Naive thymus-derived CD4-positive, alpha-beta T cell (primary cell): ENCODE data around the gene SAAL1. TPM values are rescaled to one million over a fixed set of nuclear protein-coding genes. Genes with fewer than 3 reads are reported as not detected.
A peak's percentile ranks its signal among the peaks of the same experiment; 100 is the strongest.

Experiments used
- ATAC-seq: fragments of 150-1000 bp; cut with Tn5 transposase; 2 replicates; pipeline ENCODE4 v1.10.0; 2021; ENCODE audit warnings: mild to moderate bottlenecking, moderate library complexity
- CTCF ChIA-PET: fragments of 350-600 bp; sonication (Branson Sonifier 250); formaldehyde crosslinking; loops from one replicate; lab custom pipeline; 2021; ENCODE audit warnings: antibody characterized with exemption; lab: Charles Lee
- POLR2A ChIA-PET: fragments of 350-600 bp; sonication (Branson Sonifier 250); formaldehyde crosslinking; loops from one replicate; lab custom pipeline; 2021; ENCODE audit warnings: antibody characterized with exemption, inconsistent platforms; lab: Charles Lee
- DNase-seq, 9 donors: peaks; one replicate each; pipeline versions ENCODE4 v3.0.0 to v3.0.0-alpha.2; 2020 to 2022; ENCODE audit warnings: mixed read lengths in 1 of 9
- H3K27ac ChIP-seq: one replicate; pipeline ENCODE4 v1.7.0; 2013; ENCODE audit warnings: mild to moderate bottlenecking, low read depth, low read length, moderate library complexity
- H3K27me3 ChIP-seq, 2 donors: one replicate each; pipeline ENCODE4 v1.7.0; 2013; ENCODE audit warnings: low read length in 2 of 2, mild to moderate bottlenecking in 2 of 2, moderate library complexity in 2 of 2; ENCODE audit not compliant: control insufficient read depth in 2 of 2, insufficient read depth in 2 of 2
- H3K36me3 ChIP-seq, 3 experiments: 1 replicate in 2 of 3; 2 replicates in 1 of 3; pipeline ENCODE4 v1.7.0; 2013; ENCODE audit warnings: low read length in 3 of 3, mild to moderate bottlenecking in 3 of 3, moderate library complexity in 1 of 3; ENCODE audit not compliant: insufficient read depth in 3 of 3, control insufficient read depth in 2 of 3
- H3K4me1 ChIP-seq, 2 donors: one replicate each; pipeline ENCODE4 v1.7.0; 2013; ENCODE audit warnings: low read length in 2 of 2, mild to moderate bottlenecking in 2 of 2, moderate library complexity in 1 of 2; ENCODE audit not compliant: control insufficient read depth in 2 of 2, insufficient read depth in 2 of 2
- H3K4me3 ChIP-seq: 2 replicates; pipeline ENCODE4 v1.7.0; 2013; ENCODE audit warnings: mild to moderate bottlenecking, low read length
- H3K9me3 ChIP-seq, 3 experiments: 1 replicate in 2 of 3; 2 replicates in 1 of 3; pipeline ENCODE4 v1.7.0; 2013; ENCODE audit warnings: low read length in 3 of 3; ENCODE audit not compliant: control insufficient read depth in 2 of 3
- H3K27ac Mint-ChIP-seq, 9 donors: one replicate each; pipeline ENCODE4 v1.8.0; 2020 to 2022; ENCODE audit warnings: mixed read lengths in 9 of 9, mild to moderate bottlenecking in 8 of 9, moderate library complexity in 5 of 9, inconsistent platforms in 2 of 9
- H3K27me3 Mint-ChIP-seq, 5 donors: one replicate each; pipeline ENCODE4 v1.8.0; 2021 to 2022; ENCODE audit warnings: mixed read lengths in 5 of 5, mild to moderate bottlenecking in 1 of 5
- H3K36me3 Mint-ChIP-seq, 5 donors: one replicate each; pipeline ENCODE4 v1.8.0; 2020 to 2022; ENCODE audit warnings: mixed read lengths in 5 of 5, mild to moderate bottlenecking in 3 of 5, inconsistent platforms in 1 of 5
- H3K4me1 Mint-ChIP-seq, 7 donors: one replicate each; pipeline ENCODE4 v1.8.0; 2020 to 2022; ENCODE audit warnings: mixed read lengths in 7 of 7, mild to moderate bottlenecking in 3 of 7, inconsistent platforms in 1 of 7
- H3K4me3 Mint-ChIP-seq, 10 donors: one replicate each; pipeline ENCODE4 v1.8.0; 2020 to 2022; ENCODE audit warnings: mild to moderate bottlenecking in 10 of 10, mixed read lengths in 10 of 10, moderate library complexity in 6 of 10, inconsistent platforms in 2 of 10
- H3K9me3 Mint-ChIP-seq, 11 donors: one replicate each; pipeline ENCODE4 v1.8.0; 2020 to 2022; ENCODE audit warnings: mixed read lengths in 11 of 11, mild to moderate bottlenecking in 4 of 11, inconsistent platforms in 1 of 11, moderate library complexity in 1 of 11
- intact Hi-C, 2 donors: fragments of 100-400 bp; cut with micrococcal nuclease; formaldehyde crosslinking; loops; one replicate each; pipeline ENCODE4 v1.15.1; 2023
- polyA plus RNA-seq, 2 donors: library from polyadenylated mRNA; unstranded; fragments of 300-500 nt; fragmentation: Illumina TruSeq; gene quantifications; one replicate each; pipeline ENCODE4 v1.2.3, GENCODE V29; 2021
- total RNA-seq, 6 experiments: library from RNA in 5 of 6; stranded (reverse) in 5 of 6; gene quantifications; 1 replicate in 5 of 6; 2 replicates in 1 of 6; pipeline ENCODE4 v1.2.3 and lab custom pipeline; 2021 to 2026

The SAAL1 gene
- total and polyA plus RNA-seq, 7 experiments from 2014 or later = 14.6 to 25.3 (median 17.3) TPM

DNA sequence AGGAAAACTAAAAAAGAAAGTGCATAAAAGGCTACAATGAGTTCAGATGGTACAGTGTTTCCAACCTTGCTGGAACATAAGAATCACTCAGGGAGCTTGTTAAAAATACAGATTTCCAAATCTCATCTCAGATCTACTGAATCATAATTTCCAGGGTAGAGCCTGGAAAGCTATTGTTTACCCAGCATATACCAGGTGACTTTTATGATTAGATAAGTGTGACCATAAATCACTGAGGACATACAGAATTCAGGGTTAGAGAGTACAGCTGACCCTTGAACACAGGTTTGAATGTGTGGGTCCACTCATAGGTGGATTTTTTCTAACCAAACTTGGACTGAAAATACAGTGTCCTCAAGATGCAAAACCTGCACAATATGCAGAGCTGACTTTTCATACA is 11.9 kb downstream of the SAAL1 start:
- ATAC-seq (no peak), DNase-seq (no peak)
- Mint-ChIP-seq H3K27me3 (no peaks in the 10 kb centered on the region), H3K9me3 (no peaks in the 10 kb centered on the region), H3K4me3 (no peak overlapping the region), H3K4me1 (peaks cover 0 to 12% (median 2%) of the 10 kb centered on the region in 7 donors), H3K27ac (peak overlapping the region in 1 of 9 donors; percentile 1), H3K36me3 (peaks cover 10 to 40% (median 18%) of the 10 kb centered on the region in 5 donors)
- H3K4me3 ChIP-seq = no peak overlapping the region
- no peaks in the 10 kb centered on the region for H3K4me1 ChIP-seq
- H3K36me3 ChIP-seq = peaks cover 0 to 42% (median 18%) of the 10 kb centered on the region in 3 experiments
- H3K27me3 ChIP-seq = no peaks in the 10 kb centered on the region
- H3K9me3 ChIP-seq = no peaks in the 10 kb centered on the region
- H3K27ac ChIP-seq = no peak overlapping the region
- ChIA-PET CTCF (interaction anchor here (1.2 kb wide), 2 partner anchors 21 to 114 kb away, joined by 4 read pairs; no protein-coding TSS in a partner anchor), POLR2A (no interaction called here)
- intact Hi-C loops = no loop called here

DNA sequence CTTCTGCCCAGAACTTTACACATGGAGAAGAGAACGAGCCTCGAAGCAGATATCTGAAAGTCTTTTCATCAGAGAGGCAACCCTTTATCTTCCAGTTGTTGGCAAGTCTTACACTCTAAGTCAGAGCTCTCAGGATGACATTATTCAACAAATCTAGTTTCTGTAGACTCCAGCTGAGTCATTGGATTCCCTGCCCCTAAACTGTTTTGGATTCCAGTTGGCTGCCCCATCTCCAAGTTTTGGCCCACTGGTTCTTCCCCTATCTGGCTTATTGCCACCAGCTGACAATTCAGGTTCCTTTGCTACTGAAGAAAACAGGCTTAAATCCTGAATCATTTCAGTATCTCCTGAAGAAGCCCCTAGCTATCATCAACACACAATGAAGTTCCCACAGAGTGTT is 14.2 kb downstream of the SAAL1 start:
- Histone ChIP-seq H3K4me3 (no peak overlapping the region), H3K9me3 (no peaks in the 10 kb centered on the region), H3K27me3 (no peaks in the 10 kb centered on the region), H3K36me3 (peaks cover 0 to 57% (median 22%) of the 10 kb centered on the region in 3 experiments), H3K27ac (no peak overlapping the region), H3K4me1 (no peaks in the 10 kb centered on the region)
- Mint-ChIP-seq H3K9me3 (no peaks in the 10 kb centered on the region), H3K4me3 (no peak overlapping the region), H3K36me3 (peaks cover 22 to 54% (median 26%) of the 10 kb centered on the region in 5 donors), H3K4me1 (peaks cover 0 to 8% (median 0%) of the 10 kb centered on the region in 7 donors), H3K27me3 (no peaks in the 10 kb centered on the region), H3K27ac (peak overlapping the region in 1 of 9 donors; percentile 27)
- POLR2A ChIA-PET = no interaction called here
- CTCF ChIA-PET = no interaction called here
- intact Hi-C loops = no loop called here
- no peak for ATAC-seq
- no peak for DNase-seq

DNA sequence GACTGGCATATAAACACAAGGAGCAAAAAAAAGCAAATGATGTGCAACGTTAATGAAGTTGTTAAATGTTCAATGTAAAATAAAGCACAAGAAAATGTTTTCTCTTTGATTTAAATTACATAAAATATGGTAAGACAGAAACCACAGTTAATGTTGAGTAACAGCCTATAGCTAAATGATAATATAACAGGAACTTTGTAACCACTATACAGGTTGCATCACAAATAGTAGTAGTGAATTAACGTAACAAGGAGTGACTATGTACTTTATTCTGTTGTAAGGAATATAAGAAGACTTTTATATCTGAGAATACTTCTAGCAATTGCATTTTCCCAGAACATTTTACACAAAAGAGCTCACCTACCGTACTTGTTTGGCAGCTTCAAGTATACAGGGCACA is 16.9 kb downstream of the SAAL1 start:
- intact Hi-C loops = no loop called here
- POLR2A ChIA-PET = no interaction called here

DNA sequence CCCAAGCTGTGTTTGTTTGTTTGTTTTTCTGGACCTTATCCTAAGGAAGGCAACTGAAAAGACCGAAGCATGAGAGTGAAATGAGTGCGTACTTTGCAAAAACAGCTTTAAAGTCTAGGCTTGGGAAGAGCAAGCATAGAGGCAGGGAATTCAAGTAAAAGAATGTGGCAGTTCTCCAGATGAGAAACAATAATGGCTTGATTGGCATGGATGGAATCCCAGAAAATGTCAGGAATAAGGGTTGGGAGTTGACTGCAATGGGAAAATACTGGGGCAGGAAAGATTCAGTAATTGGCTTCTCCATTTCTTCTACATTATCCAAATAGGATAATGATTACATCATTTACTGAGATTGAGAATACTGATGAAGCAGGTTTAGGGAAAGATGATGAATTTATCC is 17.5 kb downstream of the SAAL1 start:
- intact Hi-C loops = no loop called here
- Mint-ChIP-seq H3K4me1 (no peaks in the 10 kb centered on the region), H3K27me3 (no peaks in the 10 kb centered on the region), H3K36me3 (peaks cover 15 to 49% (median 23%) of the 10 kb centered on the region in 5 donors), H3K27ac (no peak overlapping the region), H3K4me3 (no peak overlapping the region), H3K9me3 (no peaks in the 10 kb centered on the region)
- H3K4me1 ChIP-seq = no peaks in the 10 kb centered on the region
- H3K27ac ChIP-seq = no peak overlapping the region
- peaks cover 0 to 38% (median 9%) of the 10 kb centered on the region in 3 experiments for H3K36me3 ChIP-seq
- no peaks in the 10 kb centered on the region for H3K9me3 ChIP-seq
- H3K27me3 ChIP-seq = no peaks in the 10 kb centered on the region
- DNase-seq (no peak), ATAC-seq (no peak)
- ChIA-PET CTCF (interaction anchor here (1.2 to 1.5 kb wide), 2 partner anchors 18 to 27 kb away, joined by 3 read pairs; partner anchors contain the start of gene SAAL1), POLR2A (no interaction called here)
- H3K4me3 ChIP-seq = no peak overlapping the region

More for the DNA sequence above, 16.9 kb downstream of the SAAL1 start:
- Histone ChIP-seq H3K27me3 (no peaks in the 10 kb centered on the region), H3K4me1 (no peaks in the 10 kb centered on the region), H3K4me3 (no peak overlapping the region), H3K27ac (no peak overlapping the region), H3K9me3 (no peaks in the 10 kb centered on the region), H3K36me3 (peaks cover 0 to 44% (median 15%) of the 10 kb centered on the region in 3 experiments)
- Mint-ChIP-seq H3K36me3 (peaks cover 15 to 45% (median 23%) of the 10 kb centered on the region in 5 donors), H3K27ac (peak overlapping the region in 2 of 9 donors; percentile 14 to 41), H3K4me1 (no peaks in the 10 kb centered on the region), H3K4me3 (no peak overlapping the region), H3K27me3 (no peaks in the 10 kb centered on the region), H3K9me3 (no peaks in the 10 kb centered on the region)
- CTCF ChIA-PET = interaction anchor here (0.7 to 1.5 kb wide), 4 partner anchors 17 to 26 kb away, joined by 3 to 4 read pairs (median 3); partner anchors contain the start of gene SAAL1
- DNase-seq (no peak), ATAC-seq (peak; percentile 62)

DNA sequence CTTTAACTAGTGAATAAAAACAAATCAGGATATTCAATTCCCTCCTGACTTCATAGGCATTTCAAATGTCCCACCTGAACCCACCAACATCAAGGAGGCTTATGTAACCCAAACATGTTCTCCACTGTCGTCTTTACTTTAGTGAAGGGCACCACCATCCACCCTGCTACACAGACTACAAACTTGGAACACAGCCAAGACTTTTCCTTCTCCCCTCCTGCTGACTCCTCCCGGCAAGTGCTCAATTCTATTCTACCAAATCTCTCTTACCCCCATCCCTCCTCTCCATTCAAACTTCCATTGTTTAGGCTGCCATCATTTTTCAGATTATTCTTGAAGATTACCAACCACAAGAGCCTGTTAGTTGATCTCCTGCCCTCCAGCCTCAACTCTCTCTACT is 24.3 kb downstream of the SAAL1 start:
- POLR2A ChIA-PET = no interaction called here
- CTCF ChIA-PET = no interaction called here
- Mint-ChIP-seq H3K36me3 (peaks cover 8 to 35% (median 20%) of the 10 kb centered on the region in 5 donors), H3K4me1 (no peaks in the 10 kb centered on the region), H3K9me3 (no peaks in the 10 kb centered on the region), H3K27me3 (no peaks in the 10 kb centered on the region), H3K27ac (peak overlapping the region in 4 of 9 donors; percentile 2 to 82 (median 32)), H3K4me3 (no peak overlapping the region)
- intact Hi-C loops = no loop called here
- H3K4me3 ChIP-seq = no peak overlapping the region
- no peaks in the 10 kb centered on the region for H3K9me3 ChIP-seq
- H3K27me3 ChIP-seq = no peaks in the 10 kb centered on the region
- ATAC-seq = no peak
- no peak for DNase-seq
- no peak overlapping the region for H3K27ac ChIP-seq
- H3K4me1 ChIP-seq = no peaks in the 10 kb centered on the region
- peaks cover 6 to 19% (median 9%) of the 10 kb centered on the region in 3 experiments for H3K36me3 ChIP-seq

DNA sequence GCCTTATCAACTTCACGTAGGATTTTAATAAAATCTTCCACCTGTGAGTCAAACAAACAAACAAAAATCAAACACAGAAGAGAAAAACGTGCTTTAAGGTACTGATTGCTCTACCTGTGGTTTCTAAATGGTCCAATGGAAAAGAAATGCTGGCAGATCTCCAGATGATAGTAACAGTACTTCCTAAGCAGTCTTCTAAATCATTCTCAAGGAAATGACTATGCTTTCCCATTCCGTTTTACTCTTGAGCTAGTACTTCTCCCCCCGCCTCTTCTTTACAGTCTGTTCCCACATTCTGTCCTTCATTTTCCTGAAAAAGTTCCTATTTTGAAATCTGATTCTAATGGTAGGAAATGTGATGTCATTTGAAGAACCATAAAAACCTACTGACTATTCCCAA is 25.4 kb downstream of the SAAL1 start:
- no peaks in the 10 kb centered on the region for H3K27me3 Mint-ChIP-seq
- Histone ChIP-seq H3K36me3 (peaks cover 6 to 14% (median 9%) of the 10 kb centered on the region in 3 experiments), H3K9me3 (no peaks in the 10 kb centered on the region), H3K27ac (no peak overlapping the region), H3K27me3 (no peaks in the 10 kb centered on the region), H3K4me1 (no peaks in the 10 kb centered on the region), H3K4me3 (no peak overlapping the region)
- ATAC-seq = no peak
- peaks cover 8 to 35% (median 20%) of the 10 kb centered on the region in 5 donors for H3K36me3 Mint-ChIP-seq
- intact Hi-C loops = no loop called here
- CTCF ChIA-PET = interaction anchor here (0.5 kb wide), 1 partner anchor 87 kb away, joined by 3 read pairs; no protein-coding TSS in a partner anchor
- no peaks in the 10 kb centered on the region for H3K9me3 Mint-ChIP-seq
- peak overlapping the region in 1 of 9 donors; percentile 63 for H3K27ac Mint-ChIP-seq
- H3K4me1 Mint-ChIP-seq = no peaks in the 10 kb centered on the region
- POLR2A ChIA-PET = no interaction called here
- H3K4me3 Mint-ChIP-seq = no peak overlapping the region
- no peak for DNase-seq

DNA sequence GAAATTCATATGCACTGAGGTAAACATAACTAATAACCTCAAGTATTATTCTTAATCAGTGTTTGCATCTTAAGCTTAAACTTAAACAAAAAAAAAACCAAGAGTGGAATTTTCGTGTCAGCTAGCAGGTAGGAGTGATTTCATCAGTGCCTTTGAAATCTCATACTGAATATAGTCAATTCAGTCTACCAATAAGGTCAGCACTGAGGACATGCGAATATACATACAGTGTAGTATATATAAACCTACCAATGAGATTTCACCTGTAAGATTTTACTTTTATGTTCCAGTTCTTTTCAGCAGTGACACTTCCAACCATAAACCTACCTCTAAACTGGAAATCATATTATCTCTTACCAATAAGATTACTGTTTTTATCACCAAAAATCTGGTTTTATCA is 27.0 kb downstream of the SAAL1 start:
- DNase-seq (no peak), ATAC-seq (no peak)
- Mint-ChIP-seq H3K36me3 (peaks cover 8 to 46% (median 20%) of the 10 kb centered on the region in 5 donors), H3K9me3 (no peaks in the 10 kb centered on the region), H3K27me3 (no peaks in the 10 kb centered on the region), H3K4me1 (no peaks in the 10 kb centered on the region), H3K27ac (no peak overlapping the region), H3K4me3 (no peak overlapping the region)
- no peaks in the 10 kb centered on the region for H3K27me3 ChIP-seq
- ChIA-PET POLR2A (no interaction called here), CTCF (no interaction called here)
- intact Hi-C loops = no loop called here
- no peak overlapping the region for H3K27ac ChIP-seq
- H3K4me3 ChIP-seq = no peak overlapping the region
- no peaks in the 10 kb centered on the region for H3K4me1 ChIP-seq
- peaks cover 6 to 14% (median 9%) of the 10 kb centered on the region in 3 experiments for H3K36me3 ChIP-seq
- H3K9me3 ChIP-seq = no peaks in the 10 kb centered on the region
